Nucleus accumbens (tissue), 56 donors: ENCODE measurements around the gene DNAH6.

ENCODE experiments used
- DNase-seq, 56 donors: peaks; one replicate each; lab custom pipeline; 2025; lab: John Stamatoyannopoulos, UW

The DNAH6 gene

DNA sequence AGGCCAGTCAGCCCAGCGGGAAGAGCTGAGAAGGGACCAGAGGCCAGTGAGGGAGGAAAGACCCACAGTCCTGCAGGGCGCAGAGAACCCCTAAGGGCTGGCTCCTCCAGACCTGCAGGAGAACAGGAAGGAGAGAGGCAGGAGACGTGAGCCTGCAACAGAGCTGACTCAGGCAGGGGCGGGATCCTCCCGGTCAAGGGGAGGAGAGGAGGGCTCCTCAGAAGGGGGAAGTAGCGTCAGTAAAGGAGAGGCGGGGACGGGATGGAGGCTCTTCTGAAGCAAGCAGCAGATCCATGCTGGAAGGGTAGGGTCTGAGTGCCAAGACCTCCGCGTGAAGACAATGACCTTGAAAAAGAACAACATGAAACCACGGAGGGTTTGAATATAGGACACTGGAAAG lies 313.8 kb downstream of the DNAH6 start:
- DNase-seq, result peak in 11 of 56 donors; percentile 2 to 18 (median 7)

DNA sequence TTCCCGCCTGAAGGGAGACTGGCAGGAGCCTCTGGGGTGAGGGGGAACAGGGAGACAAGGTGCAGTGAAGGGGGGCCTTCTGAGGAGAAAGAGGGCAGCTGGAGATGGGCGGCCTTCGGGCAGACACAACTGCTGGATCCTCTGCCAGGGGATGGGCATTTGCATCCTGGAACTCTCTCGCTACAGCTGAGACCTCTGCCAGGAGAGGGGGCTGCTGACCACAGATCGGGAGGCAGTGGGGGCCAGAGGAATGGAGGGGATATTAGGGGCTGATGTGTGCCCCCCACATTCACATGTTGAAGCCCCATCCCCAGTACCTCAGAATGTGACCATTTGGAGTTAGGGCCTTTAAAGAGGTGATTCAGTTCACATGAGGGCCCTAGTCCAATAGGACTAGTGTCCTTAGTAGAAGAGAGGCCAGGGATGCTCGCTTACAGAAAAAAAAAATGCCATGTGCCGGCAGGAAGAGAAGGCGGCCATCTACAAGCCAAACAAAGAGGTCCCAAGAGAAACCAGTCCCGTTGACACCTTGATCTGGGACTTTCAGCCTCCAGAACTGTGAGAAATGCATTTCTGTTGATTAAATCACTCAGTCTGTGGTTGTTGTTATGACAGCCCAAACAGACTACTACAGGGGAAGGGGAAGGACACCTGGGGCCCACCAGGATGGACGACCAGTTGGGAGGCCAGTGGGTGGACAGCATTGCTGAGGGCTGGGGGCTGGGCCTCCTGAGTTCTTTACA lies 314.6 kb downstream of the DNAH6 start:
- DNase-seq, result no peak

GRCh38 chr2:84832772-84833461 lies 316.6 kb downstream of the DNAH6 start:
- peak in 26 of 56 donors; percentile 2 to 44 (median 12) for DNase-seq

GRCh38 chr2:84833481-84834150 lies 317.3 kb downstream of the DNAH6 start:
- DNase-seq, result no peak

DNA sequence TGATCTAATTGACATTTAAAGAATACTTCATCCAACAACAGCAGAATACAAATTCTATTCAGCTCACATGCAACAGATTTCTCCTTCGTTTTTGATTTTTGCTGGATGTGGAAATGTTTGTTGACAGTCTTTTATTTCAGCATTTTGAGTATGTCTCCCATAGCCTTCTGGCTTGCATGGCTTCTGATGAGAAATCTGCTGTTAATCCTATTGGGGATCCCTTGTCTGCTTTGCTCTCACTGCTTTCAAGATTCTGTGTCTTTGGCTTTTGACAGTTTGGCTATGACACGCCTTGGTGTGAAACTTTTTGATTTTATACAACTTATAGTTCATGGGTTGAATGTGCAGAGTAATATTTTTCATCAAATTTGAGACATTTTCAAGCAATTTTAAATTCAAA lies 319.9 kb downstream of the DNAH6 start:
- DNase-seq, result no peak

DNA sequence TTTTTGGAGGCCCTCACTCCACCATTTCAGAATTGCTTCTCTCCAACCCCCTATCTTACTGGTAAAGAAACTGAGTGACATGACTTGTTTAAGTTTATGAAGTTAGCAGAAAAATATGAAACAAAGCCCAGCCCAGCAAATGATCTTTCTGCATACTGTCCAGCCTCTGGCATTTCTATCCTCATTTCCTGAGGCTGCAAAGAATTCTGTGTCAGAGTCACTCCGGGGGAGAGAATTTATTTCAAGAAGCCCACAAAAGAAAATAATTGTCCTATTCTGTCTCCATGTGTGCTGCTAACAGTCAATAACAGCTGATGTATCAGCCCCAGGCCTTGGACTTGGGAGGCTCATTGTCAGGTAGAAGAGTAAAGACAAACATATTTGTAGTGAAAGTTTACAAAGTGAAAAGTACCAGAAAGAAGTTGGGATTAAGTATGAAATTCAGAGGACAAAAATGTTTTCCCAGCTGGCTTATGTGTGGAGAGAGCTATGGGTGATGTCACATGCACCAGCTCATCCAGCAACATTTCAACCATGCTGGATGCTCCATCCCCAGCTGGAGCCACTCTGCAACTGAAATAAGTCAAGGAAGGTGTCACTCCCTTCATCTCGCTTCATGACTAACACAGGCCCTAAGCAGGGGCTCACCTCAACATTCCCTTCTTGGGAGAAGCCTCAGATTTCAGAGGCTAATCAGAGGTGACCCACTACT lies 322.3 kb downstream of the DNAH6 start:
- no peak for DNase-seq

GRCh38 chr2:84839851-84840250 lies 323.6 kb downstream of the DNAH6 start:
- DNase-seq, result no peak

GRCh38 chr2:84840306-84840705 lies 324.0 kb downstream of the DNAH6 start:
- no peak for DNase-seq

DNA sequence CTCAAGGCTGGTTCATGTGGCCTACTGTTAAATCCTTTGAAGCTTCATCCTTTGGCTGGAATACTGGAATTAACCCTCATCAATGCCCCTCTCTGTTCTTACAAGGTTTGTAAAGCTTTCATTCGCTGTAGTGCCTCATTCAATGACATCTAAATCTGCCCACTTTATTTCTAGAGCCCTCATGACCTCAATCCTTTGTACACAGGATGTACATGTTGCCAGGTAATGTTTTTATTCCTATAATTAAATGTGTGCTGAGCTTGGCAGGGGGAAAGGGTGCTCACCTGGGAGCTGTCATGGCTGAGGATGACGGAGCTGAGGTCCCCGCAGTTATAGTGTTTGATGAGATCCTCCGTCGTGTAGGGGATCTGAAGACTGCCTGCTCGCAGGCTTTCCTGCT lies 325.3 kb downstream of the DNAH6 start:
- no peak for DNase-seq

GRCh38 chr2:84844141-84844540 lies 327.8 kb downstream of the DNAH6 start:
- no peak for DNase-seq

DNA sequence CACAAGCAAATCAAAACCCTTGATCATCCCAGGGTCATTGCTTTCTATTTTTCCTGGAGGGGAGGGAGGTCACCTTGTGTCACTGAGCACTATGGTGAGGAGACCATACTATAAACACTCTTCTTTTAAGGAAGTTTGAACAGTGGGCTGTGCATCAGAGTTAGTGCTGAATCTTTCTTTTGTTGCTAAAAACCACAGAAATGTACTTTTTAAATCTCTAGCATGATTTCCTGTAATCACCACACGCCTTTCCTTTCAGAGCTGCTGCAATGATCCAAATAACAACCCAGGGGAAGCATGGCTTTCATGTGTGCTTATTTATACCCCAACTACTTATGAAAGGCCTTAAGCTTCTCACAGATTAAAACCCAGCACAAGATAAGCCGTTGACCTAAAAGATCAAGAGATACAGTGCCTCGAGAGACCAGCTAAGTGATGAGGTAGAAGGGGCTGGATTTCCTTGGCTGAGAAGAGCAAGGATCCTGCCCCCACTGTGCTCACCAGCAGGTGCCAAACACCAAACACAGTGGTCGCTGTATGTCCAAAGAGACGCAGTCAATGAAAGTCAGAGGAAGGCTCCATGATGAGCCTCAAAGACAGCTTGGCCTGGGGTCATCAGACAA lies 329.9 kb downstream of the DNAH6 start:
- DNase-seq, result no peak

- DNase-seq, result no peak
Observed at GRCh38 chr2:84846741-84847142, 330.4 kb downstream of the DNAH6 start.

- no peak for DNase-seq
Observed at GRCh38 chr2:84847326-84848050, 331.2 kb downstream of the DNAH6 start.

GRCh38 chr2:84849271-84849952 lies 333.1 kb downstream of the DNAH6 start:
- DNase-seq, result no peak

GRCh38 chr2:84850471-84850870 lies 334.2 kb downstream of the DNAH6 start:
- DNase-seq, result no peak

- DNase-seq, result no peak
Observed at GRCh38 chr2:84851876-84852275, 335.6 kb downstream of the DNAH6 start.

DNA sequence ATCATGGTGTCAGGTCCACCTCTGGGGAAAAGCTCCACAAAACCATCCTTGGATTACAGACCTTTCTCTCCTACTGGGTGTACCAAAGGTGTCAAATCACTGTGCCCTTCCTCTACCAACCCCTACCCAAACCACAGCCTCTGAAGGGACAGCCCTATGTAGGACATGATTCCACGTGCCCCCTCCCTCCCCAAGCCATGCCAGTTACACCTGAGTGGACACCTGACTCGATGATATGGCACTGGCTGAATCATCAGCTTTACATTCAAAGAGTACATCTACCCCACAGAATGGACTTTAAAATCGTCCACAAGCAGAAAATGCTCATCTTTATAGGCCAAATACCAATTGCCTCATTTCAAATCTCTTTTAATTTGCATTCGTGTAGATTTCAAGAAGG lies 338.6 kb downstream of the DNAH6 start:
- no peak for DNase-seq

GRCh38 chr2:84855731-84856130 lies 339.4 kb downstream of the DNAH6 start:
- DNase-seq, result no peak

- DNase-seq, result no peak
Observed at GRCh38 chr2:84856787-84857186, 340.5 kb downstream of the DNAH6 start.
